Activated gamma-delta T cell treated with Interleukin-2 at 50 U/mL for 16 hours (primary cell): ENCODE results near the gene F10.
"Not testable (repeated sequence)": the region's sequence is repeated elsewhere in the genome, so short reads cannot be mapped to it uniquely, and the experiment has no call there.

Experiments
- DNase-seq: peaks from one replicate; pipeline ENCODE4 v3.0.0-alpha.2; 2020

Gene F10

GRCh38 chr13:113086991-113087922 is 35.3 kb upstream of the F10 start:
- DNase-seq = no peak

DNA sequence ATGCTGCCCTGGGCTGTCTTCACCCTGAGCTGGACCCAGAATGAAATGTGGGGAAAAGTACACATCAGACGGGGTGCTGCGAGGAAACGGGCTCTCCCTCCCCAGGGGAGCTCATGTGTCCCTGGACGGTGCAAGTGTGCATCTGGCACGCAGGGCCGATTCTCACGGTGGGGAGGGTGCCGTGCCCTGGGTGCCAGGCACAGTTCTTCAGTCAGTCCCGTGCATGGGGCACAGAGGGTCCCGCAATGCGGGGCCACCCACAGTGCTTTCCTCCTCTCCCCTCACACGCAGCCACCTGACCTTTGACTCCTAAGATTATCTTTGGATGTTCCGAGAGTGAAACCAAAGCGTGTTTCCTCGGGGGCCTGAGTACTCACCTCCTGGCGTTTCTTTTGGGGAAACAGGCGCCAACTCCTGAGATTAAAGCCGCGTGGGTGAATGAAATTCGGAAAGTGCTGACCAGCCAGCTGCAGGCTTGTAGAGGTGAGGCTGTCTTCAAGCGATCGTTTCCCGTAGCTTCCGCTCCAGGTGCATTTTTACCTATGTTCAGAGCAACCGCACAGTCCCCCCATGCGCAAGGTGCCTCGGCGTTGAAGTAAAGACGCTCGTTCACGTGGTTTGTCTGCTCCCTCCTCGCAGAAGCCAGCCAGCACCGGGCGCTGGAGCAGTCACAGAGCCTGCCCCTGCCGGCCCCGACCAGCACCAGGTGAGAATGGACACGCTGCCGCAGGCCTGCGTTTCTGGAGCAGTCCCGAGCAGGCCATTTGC is 34.5 kb upstream of the F10 start:
- DNase-seq = no peak

DNA sequence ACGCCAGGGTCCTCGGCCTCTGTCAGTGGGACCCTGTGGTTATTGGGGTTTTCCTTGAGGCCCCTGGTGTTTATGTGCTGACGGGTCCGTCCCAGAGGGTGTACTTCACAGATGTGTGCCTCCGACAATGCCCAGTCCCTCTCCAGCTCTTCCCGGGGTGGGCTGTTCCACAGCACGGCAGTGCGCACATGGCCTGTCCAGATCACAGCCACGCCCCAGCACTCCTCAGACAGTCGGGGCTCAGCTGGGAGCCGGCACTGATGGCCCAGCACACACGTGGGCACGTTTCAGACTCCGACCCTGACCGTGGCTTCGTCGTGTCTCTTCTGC is 33.9 kb upstream of the F10 start:
- DNase-seq = no peak

DNA sequence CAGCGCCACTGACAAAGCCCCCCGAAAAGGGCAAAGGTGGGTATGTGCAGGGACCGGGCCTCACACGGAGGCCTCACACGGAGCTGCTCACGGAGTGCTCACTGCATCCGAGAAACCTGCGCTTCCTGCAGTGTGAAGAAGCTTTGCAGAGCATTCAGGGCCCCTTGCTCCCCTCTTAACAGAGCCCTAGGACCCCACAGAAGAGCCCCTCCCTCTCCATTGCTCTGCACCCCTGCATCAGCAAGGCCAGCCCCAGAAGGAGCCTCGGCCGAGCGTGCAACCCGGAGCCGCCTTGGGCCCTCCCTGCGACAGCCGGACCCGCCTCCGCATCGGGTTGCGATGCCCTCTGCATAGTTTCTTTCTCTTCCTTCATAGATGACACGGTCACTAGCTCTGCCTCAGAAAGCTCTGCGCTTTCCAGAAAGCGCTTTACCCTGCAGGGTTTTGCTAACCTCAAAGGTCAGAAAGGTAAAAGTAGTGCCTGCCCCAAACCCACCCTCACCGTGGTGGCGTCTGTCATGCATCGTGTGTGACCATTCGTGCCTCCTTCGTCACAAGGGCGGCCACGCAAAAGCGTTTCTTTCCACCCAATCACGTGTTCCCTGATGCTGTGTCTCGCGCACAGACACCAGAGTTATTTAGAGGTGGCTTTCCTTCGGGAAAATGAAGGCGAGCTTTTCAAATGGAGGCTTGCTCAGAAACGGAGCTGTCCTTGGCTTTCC is 32.7 kb upstream of the F10 start:
- DNase-seq = no peak

GRCh38 chr13:113090415-113090770 is 32.2 kb upstream of the F10 start:
- DNase-seq = no peak

GRCh38 chr13:113090806-113091205 is 31.8 kb upstream of the F10 start:
- DNase-seq = no peak

DNA sequence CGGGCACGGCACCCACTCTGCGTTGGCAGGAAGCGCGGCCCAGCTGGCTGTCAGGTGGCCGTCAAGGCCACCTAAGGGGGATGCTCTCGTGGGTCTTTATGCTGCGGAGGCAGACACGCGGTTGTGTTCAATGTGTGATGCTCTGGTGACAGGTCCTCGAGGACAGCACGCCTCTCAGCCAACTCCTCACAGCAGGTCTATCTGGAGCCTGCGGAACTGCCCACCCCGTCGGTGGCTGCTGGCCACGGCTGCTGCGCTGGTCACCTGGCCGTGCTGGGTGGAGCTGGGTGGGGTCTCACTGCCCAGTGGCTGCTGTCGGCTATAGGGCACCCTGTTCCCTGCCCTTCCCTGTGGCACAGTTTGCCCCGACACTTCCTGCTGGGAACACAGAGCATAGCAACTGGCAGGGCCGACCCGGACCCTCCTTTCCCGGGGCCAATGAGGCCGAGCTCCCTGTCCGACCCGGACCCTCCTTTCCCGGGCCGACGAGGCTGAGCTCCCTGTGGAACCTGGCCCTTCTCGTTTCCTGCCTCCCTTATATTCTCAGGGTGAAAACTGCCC is 31.3 kb upstream of the F10 start:
- DNase-seq = no peak

DNA sequence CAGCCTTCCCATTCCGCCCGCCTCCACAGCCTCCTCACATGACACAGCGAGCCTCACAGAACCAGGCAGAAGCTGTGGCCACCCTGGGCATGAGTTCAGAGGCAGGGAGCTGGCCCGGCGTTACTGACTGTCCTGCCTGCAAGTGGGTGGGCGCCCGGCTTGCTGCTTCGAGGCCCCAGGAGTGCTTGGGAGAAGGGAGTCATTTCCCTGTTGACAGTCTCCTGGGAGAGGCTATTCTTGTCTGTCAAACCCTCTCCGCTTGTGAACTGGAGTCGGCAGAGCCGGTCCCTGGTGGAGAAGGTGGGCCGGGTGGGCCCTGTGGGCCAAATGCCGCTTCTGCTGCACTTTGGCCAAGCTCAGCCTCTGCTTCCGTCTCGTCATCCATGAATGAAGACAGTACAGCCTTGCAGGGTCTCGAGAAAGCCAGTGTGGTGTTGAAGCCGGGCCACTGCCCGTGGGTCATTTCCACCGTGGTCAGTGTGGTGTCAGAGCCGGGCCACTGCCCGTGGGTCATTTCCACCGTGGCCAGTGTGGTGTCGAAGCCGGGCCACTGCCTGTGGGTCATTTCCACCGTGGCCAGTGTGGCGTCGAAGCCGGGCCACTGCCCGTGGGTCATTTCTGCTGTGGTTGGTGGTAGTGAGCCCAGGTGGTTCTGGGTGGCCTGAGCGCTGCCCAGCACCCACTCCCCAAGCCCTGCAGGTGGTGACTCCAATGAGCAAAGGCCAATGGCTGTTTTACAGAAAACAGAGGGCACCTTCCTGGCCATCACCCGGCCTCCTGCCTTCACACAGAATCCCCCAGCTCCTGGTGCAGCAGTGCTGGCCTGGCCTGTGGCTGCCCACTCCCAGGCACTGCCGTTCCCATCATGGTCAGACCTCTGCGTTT is 30.5 kb upstream of the F10 start:
- no peak for DNase-seq

GRCh38 chr13:113092776-113093579 is 29.6 kb upstream of the F10 start:
- DNase-seq = no peak

GRCh38 chr13:113093580-113094409 is 28.8 kb upstream of the F10 start:
- DNase-seq = no peak

- no peak for DNase-seq
Observed at GRCh38 chr13:113094410-113094800, 28.2 kb upstream of the F10 start.

GRCh38 chr13:113095146-113096051 is 27.2 kb upstream of the F10 start:
- no peak for DNase-seq

- DNase-seq = no peak
Observed at GRCh38 chr13:113096052-113096744, 26.4 kb upstream of the F10 start.

GRCh38 chr13:113096745-113097305 is 25.8 kb upstream of the F10 start:
- no peak for DNase-seq

GRCh38 chr13:113097651-113098050 is 24.9 kb upstream of the F10 start:
- DNase-seq = no peak

GRCh38 chr13:113098162-113098732 is 24.4 kb upstream of the F10 start:
- DNase-seq = no peak

DNA sequence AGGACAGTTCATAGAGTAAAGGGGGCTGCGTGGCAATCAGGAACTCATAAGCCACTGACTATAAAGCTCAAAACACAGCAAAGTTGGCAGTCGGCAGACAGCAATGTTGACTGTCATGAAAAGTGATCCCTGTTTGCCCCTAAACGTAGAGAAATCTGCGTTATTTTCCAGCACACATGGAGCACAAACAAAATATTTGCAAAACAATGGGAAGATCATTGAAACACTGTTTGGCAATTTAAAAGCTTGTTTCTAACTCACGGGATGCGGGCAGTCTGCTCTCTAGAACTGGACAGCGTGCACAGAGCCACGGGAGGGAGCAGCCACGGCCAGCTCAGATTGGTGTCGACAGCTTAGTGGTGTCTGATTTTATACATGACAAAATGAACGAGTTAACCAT is 23.5 kb upstream of the F10 start:
- no peak for DNase-seq

DNA sequence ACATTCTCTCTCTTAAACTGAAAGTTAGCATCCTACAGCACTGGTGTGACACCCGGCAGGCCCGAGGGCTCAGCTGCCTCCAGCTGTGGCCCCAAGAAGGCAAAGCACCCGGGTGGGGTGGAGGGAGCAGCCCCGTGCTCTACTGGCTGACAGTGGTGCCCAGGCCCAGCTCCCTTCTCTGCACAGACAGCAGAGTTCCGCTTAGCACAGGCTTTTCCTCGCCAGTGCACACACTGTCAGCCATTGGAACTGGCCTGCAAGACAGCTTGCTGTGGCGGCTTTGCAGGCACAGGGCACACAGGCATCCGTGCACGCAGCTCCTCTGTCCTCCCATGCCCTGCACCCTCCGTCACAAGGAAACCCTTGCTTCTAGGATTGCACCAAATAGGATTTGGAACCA is 20.3 kb upstream of the F10 start:
- not testable (repeated sequence) for DNase-seq
